Activated gamma-delta T cell treated with anti-CD3 and anti-CD28 coated beads, Interleukin-2, amount 50 U/mL, for 16 hours (primary cell): ENCODE results near the gene PNLIP.

Source experiments
- DNase-seq: peaks from one replicate; pipeline ENCODE4 v3.0.0-alpha.2; 2020; ENCODE audit warnings: low read depth

The PNLIP gene

GRCh38 chr10:116615199-116615776 is 69.6 kb downstream of the PNLIP start:
- no peak for DNase-seq
